HG02885 (cell line): Measurements from ENCODE around the gene TIMP2.
"Not testable (repeated sequence)": the region's sequence is repeated elsewhere in the genome, so short reads cannot be mapped to it uniquely, and the experiment has no call there.

Experiments used
- ATAC-seq: cut with Tn5 transposase; IDR thresholded peaks from one replicate; pipeline ENCODE4 v1.9.1; 2021; ENCODE audit warnings: mild to moderate bottlenecking; ENCODE audit not compliant: unreplicated experiment, poor library complexity

TIMP2 gene

GRCh38 chr17:78925234-78925633 lies at the start of gene TIMP2:
TSS of gene TIMP2 (minus strand) at chr17:78925387. CDS start at chr17:78925088, 299 bp downstream.
- no peak for ATAC-seq

GRCh38 chr17:78973792-78974520 lies 48.8 kb upstream of the TIMP2 start:
- no peak for ATAC-seq

- ATAC-seq: no peak
Measured at GRCh38 chr17:78973196-78973595, 48.0 kb upstream of the TIMP2 start.

- no peak for ATAC-seq
Measured at GRCh38 chr17:78972507-78973105, 47.4 kb upstream of the TIMP2 start.

GRCh38 chr17:78971756-78972506 lies 46.7 kb upstream of the TIMP2 start:
- no peak for ATAC-seq

GRCh38 chr17:78970834-78971755 lies 45.9 kb upstream of the TIMP2 start:
- ATAC-seq: no peak

- ATAC-seq: no peak
Measured at GRCh38 chr17:78969865-78970264, 44.7 kb upstream of the TIMP2 start.

GRCh38 chr17:78967782-78968362 lies 42.7 kb upstream of the TIMP2 start:
- ATAC-seq: no peak

- no peak for ATAC-seq
Measured at GRCh38 chr17:78966910-78967600, 41.9 kb upstream of the TIMP2 start.

- ATAC-seq: no peak
Measured at GRCh38 chr17:78966123-78966813, 41.1 kb upstream of the TIMP2 start.

GRCh38 chr17:78965491-78965924 lies 40.3 kb upstream of the TIMP2 start:
- no peak for ATAC-seq

GRCh38 chr17:78963378-78963777 lies 38.2 kb upstream of the TIMP2 start:
- no peak for ATAC-seq

- not testable (repeated sequence) for ATAC-seq
Measured at GRCh38 chr17:78962984-78963348, 37.8 kb upstream of the TIMP2 start.

GRCh38 chr17:78962345-78962983 lies 37.3 kb upstream of the TIMP2 start:
- ATAC-seq: no peak

GRCh38 chr17:78961571-78961970 lies 36.4 kb upstream of the TIMP2 start:
- no peak for ATAC-seq

GRCh38 chr17:78960928-78961327 lies 35.7 kb upstream of the TIMP2 start:
- no peak for ATAC-seq

GRCh38 chr17:78959803-78960202 lies 34.6 kb upstream of the TIMP2 start:
- no peak for ATAC-seq

- no peak for ATAC-seq
Measured at GRCh38 chr17:78958641-78959127, 33.5 kb upstream of the TIMP2 start.
